SK-N-SH treated with all-trans-retinoic acid at 6 μM for 48 hours (cell line): ENCODE data around the gene SEMA4C.

Experiments
- ATAC-seq: fragments of 200-7000 bp; cut with Tn5 transposase; 3 replicates; pipeline ENCODE4 v1.9.1; 2020; ENCODE audit warnings: mild to moderate bottlenecking, moderate library complexity
- ARNTL ChIP-seq: fragments of 450-650 bp; formaldehyde crosslinking; IDR thresholded peaks from 2 replicates; pipeline ENCODE4 v1.5.0; 2020; ENCODE audit warnings: low read depth, mild to moderate bottlenecking, moderate library complexity, borderline replicate concordance
- BACH2 ChIP-seq: fragments of 250-450 bp; sonication (Bioruptor Pico); IDR thresholded peaks from 2 replicates; pipeline ENCODE4 v1.9.0; 2021; ENCODE audit warnings: mild to moderate bottlenecking, borderline replicate concordance
- ESRRG ChIP-seq: fragments of 250-450 bp; sonication (Bioruptor Pico); IDR thresholded peaks from 2 replicates; pipeline ENCODE4 v1.6.1; 2021; ENCODE audit warnings: mild to moderate bottlenecking
- GLIS3 ChIP-seq: fragments of 250-450 bp; sonication (Bioruptor Pico); IDR thresholded peaks from 2 replicates; pipeline ENCODE4 v1.5.0; 2020; ENCODE audit warnings: mild to moderate bottlenecking, moderate library complexity
- ISL1 ChIP-seq: fragments of 250-450 bp; sonication (Bioruptor Pico); IDR thresholded peaks from 2 replicates; pipeline ENCODE4 v2.1.2; 2022; ENCODE audit warnings: mild to moderate bottlenecking, moderate library complexity
- OSR1 ChIP-seq: fragments of 250-450 bp; sonication (Bioruptor Pico); IDR thresholded peaks from 2 replicates; pipeline ENCODE4 v1.8.0; 2022; ENCODE audit warnings: moderate library complexity, mild to moderate bottlenecking, inconsistent platforms
- PPARA ChIP-seq: fragments of 250-450 bp; sonication (Bioruptor Pico); IDR thresholded peaks from 2 replicates; pipeline ENCODE4 v1.5.0; 2020; ENCODE audit warnings: mild to moderate bottlenecking, borderline replicate concordance
- RARB ChIP-seq: fragments of 250-450 bp; sonication (Bioruptor Pico); IDR thresholded peaks from 2 replicates; pipeline ENCODE4 v1.8.0; 2021; ENCODE audit warnings: mild to moderate bottlenecking, moderate library complexity
- TCF4 ChIP-seq: fragments of 250-450 bp; sonication (Bioruptor Pico); IDR thresholded peaks from 2 replicates; pipeline ENCODE4 v1.8.0; 2021; ENCODE audit warnings: mild to moderate bottlenecking, moderate library complexity, borderline replicate concordance
- TOX ChIP-seq: fragments of 250-450 bp; sonication (Bioruptor Pico); IDR thresholded peaks from 2 replicates; pipeline ENCODE4 v1.8.0; 2021; ENCODE audit warnings: mild to moderate bottlenecking, moderate library complexity, borderline replicate concordance
- TSHZ2 ChIP-seq: fragments of 250-450 bp; sonication (Bioruptor Pico); IDR thresholded peaks from 2 replicates; pipeline ENCODE4 v1.5.0; 2020; ENCODE audit warnings: mild to moderate bottlenecking, moderate library complexity
- ZFP3 ChIP-seq: fragments of 250-450 bp; sonication (Bioruptor Pico); IDR thresholded peaks from 2 replicates; pipeline ENCODE4 v1.5.0; 2020; ENCODE audit warnings: mild to moderate bottlenecking, moderate library complexity
- ZFP30 ChIP-seq: fragments of 450-650 bp; formaldehyde crosslinking; IDR thresholded peaks from 2 replicates; pipeline ENCODE4 v1.5.0; 2022; ENCODE audit warnings: mild to moderate bottlenecking, moderate library complexity
- ZNF565 ChIP-seq: fragments of 450-650 bp; formaldehyde crosslinking; conservative IDR thresholded peaks from 2 replicates; pipeline ENCODE4 v1.5.0; 2020; ENCODE audit warnings: low read depth, mild to moderate bottlenecking, moderate library complexity
- ZNF70 ChIP-seq: fragments of 450-650 bp; formaldehyde crosslinking; IDR thresholded peaks from 2 replicates; pipeline ENCODE4 v1.5.0; 2020; ENCODE audit warnings: mild to moderate bottlenecking, moderate library complexity
- ZNF8 ChIP-seq: fragments of 450-650 bp; formaldehyde crosslinking; IDR thresholded peaks from 2 replicates; pipeline ENCODE4 v1.5.0; 2020; ENCODE audit warnings: mild to moderate bottlenecking, moderate library complexity
- TF ChIP-seq, protein P1 (sequence below): fragments of 250-450 bp; sonication (Bioruptor Pico); IDR thresholded peaks from 2 replicates; pipeline ENCODE4 v1.5.1; 2020; ENCODE audit warnings: low read depth, mild to moderate bottlenecking, moderate library complexity
- TF ChIP-seq, protein P2 (sequence below): fragments of 250-450 bp; sonication (Bioruptor Pico); IDR thresholded peaks from 2 replicates; pipeline ENCODE4 v1.8.0; 2020; ENCODE audit warnings: mild to moderate bottlenecking, moderate library complexity, borderline replicate concordance
- TF ChIP-seq, protein P3 (sequence below): fragments of 250-450 bp; sonication (Bioruptor Pico); IDR thresholded peaks from 2 replicates; pipeline ENCODE4 v1.5.1; 2021; ENCODE audit warnings: mild to moderate bottlenecking, moderate library complexity

The SEMA4C gene

DNA sequence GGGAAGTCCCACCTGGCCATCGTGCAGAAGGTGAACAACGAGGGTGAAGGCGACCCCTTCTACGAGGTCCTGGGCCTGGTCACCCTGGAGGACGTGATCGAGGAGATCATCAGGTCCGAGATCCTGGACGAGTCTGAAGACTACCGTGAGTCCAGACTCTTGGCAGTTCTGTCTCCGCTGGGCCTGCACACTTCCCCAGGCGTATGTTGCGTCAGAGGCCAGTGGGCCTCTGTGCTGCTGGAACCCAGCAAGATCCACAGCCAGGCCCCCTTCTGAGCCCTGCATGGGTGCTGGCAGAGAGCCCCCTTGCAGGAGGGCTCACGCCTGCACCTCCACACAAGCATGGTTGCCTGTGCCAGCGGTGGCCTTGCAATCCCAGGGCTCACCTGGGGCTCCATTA, 44.8 kb downstream of the SEMA4C start:
- TF ChIP-seq TOX (CRISPR knock-in tag) (no peak), OSR1 (CRISPR knock-in tag) (no peak), ZNF8 (CRISPR knock-in tag) (no peak), RARB (CRISPR knock-in tag) (no peak), TCF4 (CRISPR knock-in tag) (no peak), ZFP3 (no peak), ZNF70 (CRISPR knock-in tag) (no peak), ZFP30 (CRISPR knock-in tag) (no peak), PPARA (no peak), ZNF565 (CRISPR knock-in tag) (no peak), BACH2 (CRISPR knock-in tag) (no peak)
- TF ChIP-seq, protein P1, sequence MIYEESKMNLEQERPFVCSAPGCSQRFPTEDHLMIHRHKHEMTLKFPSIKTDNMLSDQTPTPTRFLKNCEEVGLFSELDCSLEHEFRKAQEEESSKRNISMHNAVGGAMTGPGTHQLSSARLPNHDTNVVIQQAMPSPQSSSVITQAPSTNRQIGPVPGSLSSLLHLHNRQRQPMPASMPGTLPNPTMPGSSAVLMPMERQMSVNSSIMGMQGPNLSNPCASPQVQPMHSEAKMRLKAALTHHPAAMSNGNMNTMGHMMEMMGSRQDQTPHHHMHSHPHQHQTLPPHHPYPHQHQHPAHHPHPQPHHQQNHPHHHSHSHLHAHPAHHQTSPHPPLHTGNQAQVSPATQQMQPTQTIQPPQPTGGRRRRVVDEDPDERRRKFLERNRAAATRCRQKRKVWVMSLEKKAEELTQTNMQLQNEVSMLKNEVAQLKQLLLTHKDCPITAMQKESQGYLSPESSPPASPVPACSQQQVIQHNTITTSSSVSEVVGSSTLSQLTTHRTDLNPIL (CRISPR knock-in tag) = no peak
- TF ChIP-seq, protein P2, sequence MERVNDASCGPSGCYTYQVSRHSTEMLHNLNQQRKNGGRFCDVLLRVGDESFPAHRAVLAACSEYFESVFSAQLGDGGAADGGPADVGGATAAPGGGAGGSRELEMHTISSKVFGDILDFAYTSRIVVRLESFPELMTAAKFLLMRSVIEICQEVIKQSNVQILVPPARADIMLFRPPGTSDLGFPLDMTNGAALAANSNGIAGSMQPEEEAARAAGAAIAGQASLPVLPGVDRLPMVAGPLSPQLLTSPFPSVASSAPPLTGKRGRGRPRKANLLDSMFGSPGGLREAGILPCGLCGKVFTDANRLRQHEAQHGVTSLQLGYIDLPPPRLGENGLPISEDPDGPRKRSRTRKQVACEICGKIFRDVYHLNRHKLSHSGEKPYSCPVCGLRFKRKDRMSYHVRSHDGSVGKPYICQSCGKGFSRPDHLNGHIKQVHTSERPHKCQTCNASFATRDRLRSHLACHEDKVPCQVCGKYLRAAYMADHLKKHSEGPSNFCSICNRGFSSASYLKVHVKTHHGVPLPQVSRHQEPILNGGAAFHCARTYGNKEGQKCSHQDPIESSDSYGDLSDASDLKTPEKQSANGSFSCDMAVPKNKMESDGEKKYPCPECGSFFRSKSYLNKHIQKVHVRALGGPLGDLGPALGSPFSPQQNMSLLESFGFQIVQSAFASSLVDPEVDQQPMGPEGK (CRISPR knock-in tag) = no peak
- no peak for ATAC-seq

DNA sequence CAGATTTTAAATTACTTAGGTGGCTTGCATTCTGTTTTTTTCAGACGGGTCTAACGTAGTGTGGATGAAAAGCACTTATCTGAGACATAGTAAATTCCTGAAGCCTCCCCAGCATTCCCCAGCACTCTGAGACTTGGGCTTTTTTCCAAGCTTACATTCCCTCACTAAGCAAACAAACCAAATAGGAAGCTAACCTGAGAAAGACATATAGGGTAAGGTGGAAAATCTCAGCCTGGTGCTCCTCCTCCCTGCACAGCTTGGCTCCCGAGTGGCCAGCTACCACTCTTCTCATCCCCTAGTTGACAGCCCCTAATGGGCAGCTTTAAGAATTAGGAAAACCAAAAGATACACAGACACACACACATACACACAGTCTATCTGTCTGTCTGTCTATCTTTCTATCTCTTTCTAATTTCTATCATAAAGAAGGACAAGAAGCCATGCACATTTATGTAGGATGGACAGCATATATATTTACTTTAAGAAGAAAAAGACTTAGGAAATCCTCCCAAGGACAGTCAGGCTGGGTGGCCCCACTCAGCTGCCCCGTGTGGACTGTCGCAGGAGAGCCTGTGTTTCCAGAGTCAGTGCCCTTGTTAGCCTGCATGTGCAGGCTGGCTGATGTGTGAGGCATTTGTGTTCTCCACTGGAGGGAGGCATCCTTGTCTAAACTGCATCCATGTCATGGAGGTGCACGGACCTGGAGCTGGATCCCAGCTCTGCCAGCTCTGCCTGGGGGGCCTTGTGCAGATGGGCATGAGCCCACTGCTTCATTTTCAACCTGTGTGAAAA, 45.6 kb downstream of the SEMA4C start:
- TF ChIP-seq PPARA (no peak), ISL1 (CRISPR knock-in tag) (peak; percentile 24; the same call in 1 of the 2 replicates)
- TF ChIP-seq, all 23 proteins: peak for 1
- peak; percentile 62 for ATAC-seq

- ATAC-seq = peak; percentile 53
These were observed 46.7 kb downstream of the SEMA4C start for GRCh38 chr2:96823198-96823597.

DNA sequence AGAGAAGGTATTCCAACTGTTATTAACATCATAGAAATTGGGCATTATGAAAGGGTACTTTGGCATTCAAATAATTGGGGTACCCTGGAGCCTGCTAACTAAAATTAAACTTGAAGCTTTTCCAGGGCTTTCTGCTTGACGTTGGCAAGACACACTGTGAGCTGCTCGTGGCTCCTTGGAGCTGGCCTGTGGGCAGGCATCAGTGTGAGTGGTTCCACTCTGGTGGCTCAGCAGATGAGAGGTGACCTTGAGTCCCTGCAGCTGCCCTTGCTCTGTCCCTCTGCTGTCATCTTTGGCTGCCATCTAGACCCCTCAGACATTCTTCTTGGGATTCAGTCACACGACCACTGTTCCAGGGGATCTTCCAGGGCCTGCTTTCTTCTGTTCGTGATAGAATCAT, 47.1 kb downstream of the SEMA4C start:
- no peak; the same call in 2 of the 3 replicates for ATAC-seq
- no peak for TF ChIP-seq ARNTL
- TF ChIP-seq RARB (CRISPR knock-in tag) = no peak
- no peak for TF ChIP-seq BACH2 (CRISPR knock-in tag)
- no peak for TF ChIP-seq TOX (CRISPR knock-in tag)
- no peak for TF ChIP-seq ISL1 (CRISPR knock-in tag)
- TF ChIP-seq ESRRG (CRISPR knock-in tag) = no peak
- TF ChIP-seq, protein P1 (CRISPR knock-in tag) = no peak
- TF ChIP-seq GLIS3 (CRISPR knock-in tag) = no peak
- no peak for TF ChIP-seq ZNF565 (CRISPR knock-in tag)
- TF ChIP-seq TSHZ2 (CRISPR knock-in tag) = no peak
- TF ChIP-seq, protein P2 (CRISPR knock-in tag) = no peak
- no peak for TF ChIP-seq TCF4 (CRISPR knock-in tag)
- no peak for TF ChIP-seq PPARA

More at GRCh38 chr2:96823198-96823597, 46.7 kb downstream of the SEMA4C start:
- TF ChIP-seq, protein P2 (CRISPR knock-in tag) = no peak
- TF ChIP-seq ZNF8 (CRISPR knock-in tag) = no peak
- TF ChIP-seq ZNF565 (CRISPR knock-in tag) = no peak
- no peak for TF ChIP-seq ESRRG (CRISPR knock-in tag)
- TF ChIP-seq, protein P3, sequence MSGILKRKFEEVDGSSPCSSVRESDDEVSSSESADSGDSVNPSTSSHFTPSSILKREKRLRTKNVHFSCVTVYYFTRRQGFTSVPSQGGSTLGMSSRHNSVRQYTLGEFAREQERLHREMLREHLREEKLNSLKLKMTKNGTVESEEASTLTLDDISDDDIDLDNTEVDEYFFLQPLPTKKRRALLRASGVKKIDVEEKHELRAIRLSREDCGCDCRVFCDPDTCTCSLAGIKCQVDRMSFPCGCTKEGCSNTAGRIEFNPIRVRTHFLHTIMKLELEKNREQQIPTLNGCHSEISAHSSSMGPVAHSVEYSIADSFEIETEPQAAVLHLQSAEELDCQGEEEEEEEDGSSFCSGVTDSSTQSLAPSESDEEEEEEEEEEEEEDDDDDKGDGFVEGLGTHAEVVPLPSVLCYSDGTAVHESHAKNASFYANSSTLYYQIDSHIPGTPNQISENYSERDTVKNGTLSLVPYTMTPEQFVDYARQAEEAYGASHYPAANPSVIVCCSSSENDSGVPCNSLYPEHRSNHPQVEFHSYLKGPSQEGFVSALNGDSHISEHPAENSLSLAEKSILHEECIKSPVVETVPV (CRISPR knock-in tag) = no peak
- no peak for TF ChIP-seq TCF4 (CRISPR knock-in tag)
